Neutrophil (primary cell): ENCODE measurements around the gene PCCB.

Source experiments
- H3K27ac ChIP-seq: fragments of 200-600 bp; sonication (generic); 2 replicates; pipeline ENCODE4 v1.5.1; 2016; ENCODE audit warnings: mild to moderate bottlenecking, moderate library complexity
- H3K27me3 ChIP-seq: fragments of 200-600 bp; sonication (generic); 2 replicates; pipeline ENCODE4 v1.6.0; 2016; ENCODE audit warnings: mild to moderate bottlenecking
- H3K36me3 ChIP-seq: fragments of 200-600 bp; sonication (generic); 2 replicates; pipeline ENCODE4 v1.5.1; 2017
- H3K4me1 ChIP-seq, 2 experiments: fragments of 200-600 bp in 1 of 2; sonication (generic) in 1 of 2; 1 replicate in 1 of 2; 2 replicates in 1 of 2; pipeline versions ENCODE4 v1.5.1 to v1.6.1; 2013 to 2016; ENCODE audit warnings: low read depth in 1 of 2, low read length in 1 of 2, mild to moderate bottlenecking in 1 of 2, moderate library complexity in 1 of 2; ENCODE audit not compliant: control insufficient read depth in 1 of 2, insufficient read depth in 1 of 2
- H3K4me3 ChIP-seq, 2 experiments: fragments of 200-600 bp in 1 of 2; sonication (generic) in 1 of 2; 1 replicate in 1 of 2; 2 replicates in 1 of 2; pipeline ENCODE4 v1.5.1; 2013 to 2016; ENCODE audit warnings: low read depth in 1 of 2, low read length in 1 of 2, mild to moderate bottlenecking in 1 of 2, moderate library complexity in 1 of 2
- H3K9me3 ChIP-seq: fragments of 200-600 bp; sonication (generic); 2 replicates; pipeline ENCODE4 v1.5.1; 2016
- TF ChIP-seq, protein P1 (sequence below): fragments of 200-600 bp; sonication (generic); IDR thresholded peaks from 2 replicates; pipeline ENCODE4 v1.5.1; 2016; ENCODE audit warnings: antibody characterized with exemption

Gene PCCB

GRCh38 chr3:136245691-136246090, 4.4 kb upstream of the PCCB start:
- H3K27me3 ChIP-seq: no peaks in the 10 kb centered on the region
- H3K27ac ChIP-seq: no peak overlapping the region
- TF ChIP-seq, protein P1, sequence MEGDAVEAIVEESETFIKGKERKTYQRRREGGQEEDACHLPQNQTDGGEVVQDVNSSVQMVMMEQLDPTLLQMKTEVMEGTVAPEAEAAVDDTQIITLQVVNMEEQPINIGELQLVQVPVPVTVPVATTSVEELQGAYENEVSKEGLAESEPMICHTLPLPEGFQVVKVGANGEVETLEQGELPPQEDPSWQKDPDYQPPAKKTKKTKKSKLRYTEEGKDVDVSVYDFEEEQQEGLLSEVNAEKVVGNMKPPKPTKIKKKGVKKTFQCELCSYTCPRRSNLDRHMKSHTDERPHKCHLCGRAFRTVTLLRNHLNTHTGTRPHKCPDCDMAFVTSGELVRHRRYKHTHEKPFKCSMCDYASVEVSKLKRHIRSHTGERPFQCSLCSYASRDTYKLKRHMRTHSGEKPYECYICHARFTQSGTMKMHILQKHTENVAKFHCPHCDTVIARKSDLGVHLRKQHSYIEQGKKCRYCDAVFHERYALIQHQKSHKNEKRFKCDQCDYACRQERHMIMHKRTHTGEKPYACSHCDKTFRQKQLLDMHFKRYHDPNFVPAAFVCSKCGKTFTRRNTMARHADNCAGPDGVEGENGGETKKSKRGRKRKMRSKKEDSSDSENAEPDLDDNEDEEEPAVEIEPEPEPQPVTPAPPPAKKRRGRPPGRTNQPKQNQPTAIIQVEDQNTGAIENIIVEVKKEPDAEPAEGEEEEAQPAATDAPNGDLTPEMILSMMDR: no peak
- H3K4me1 ChIP-seq: peaks cover 8 to 12% of the 10 kb centered on the region in 2 experiments
- no peaks in the 10 kb centered on the region for H3K9me3 ChIP-seq
- no peaks in the 10 kb centered on the region for H3K36me3 ChIP-seq
- H3K4me3 ChIP-seq: no peak overlapping the region

- Histone ChIP-seq H3K9me3 (no peaks in the 10 kb centered on the region), H3K36me3 (no peaks in the 10 kb centered on the region), H3K4me3 (no peak overlapping the region), H3K4me1 (peaks cover 17 to 23% of the 10 kb centered on the region in 2 experiments), H3K27ac (no peak overlapping the region), H3K27me3 (no peaks in the 10 kb centered on the region)
- TF ChIP-seq, protein P1: no peak
These were observed 2.7 kb upstream of the PCCB start for GRCh38 chr3:136247436-136247835.

- Histone ChIP-seq H3K27me3 (no peaks in the 10 kb centered on the region), H3K4me3 (no peak overlapping the region), H3K9me3 (no peaks in the 10 kb centered on the region), H3K4me1 (peaks cover 17 to 23% of the 10 kb centered on the region in 2 experiments), H3K27ac (no peak overlapping the region), H3K36me3 (no peaks in the 10 kb centered on the region)
- TF ChIP-seq, protein P1: no peak
These were observed 2.1 kb upstream of the PCCB start for GRCh38 chr3:136247855-136248590.

GRCh38 chr3:136249091-136249490, 1.0 kb upstream of the PCCB start:
- Histone ChIP-seq H3K27ac (no peak overlapping the region), H3K36me3 (no peaks in the 10 kb centered on the region), H3K27me3 (no peaks in the 10 kb centered on the region), H3K4me3 (no peak overlapping the region), H3K4me1 (peaks cover 17 to 23% of the 10 kb centered on the region in 2 experiments), H3K9me3 (no peaks in the 10 kb centered on the region)
- TF ChIP-seq, protein P1: no peak

GRCh38 chr3:136249593-136249992, 547 bp upstream of the PCCB start:
- Histone ChIP-seq H3K4me3 (peak overlapping the region; percentile 72 to 84), H3K9me3 (no peaks in the 10 kb centered on the region), H3K4me1 (peaks cover 17 to 23% of the 10 kb centered on the region in 2 experiments), H3K27ac (peak overlapping the region; percentile 87), H3K36me3 (no peaks in the 10 kb centered on the region), H3K27me3 (no peaks in the 10 kb centered on the region)
- TF ChIP-seq, protein P1: no peak
